GM21528 (cell line): ENCODE measurements around the gene CHAMP1.

Experiments
- ATAC-seq: cut with Tn5 transposase; IDR thresholded peaks from one replicate; pipeline ENCODE4 v1.9.1; 2021; ENCODE audit warnings: mild to moderate bottlenecking, moderate library complexity; ENCODE audit not compliant: unreplicated experiment, low FRiP score

CHAMP1 gene

DNA sequence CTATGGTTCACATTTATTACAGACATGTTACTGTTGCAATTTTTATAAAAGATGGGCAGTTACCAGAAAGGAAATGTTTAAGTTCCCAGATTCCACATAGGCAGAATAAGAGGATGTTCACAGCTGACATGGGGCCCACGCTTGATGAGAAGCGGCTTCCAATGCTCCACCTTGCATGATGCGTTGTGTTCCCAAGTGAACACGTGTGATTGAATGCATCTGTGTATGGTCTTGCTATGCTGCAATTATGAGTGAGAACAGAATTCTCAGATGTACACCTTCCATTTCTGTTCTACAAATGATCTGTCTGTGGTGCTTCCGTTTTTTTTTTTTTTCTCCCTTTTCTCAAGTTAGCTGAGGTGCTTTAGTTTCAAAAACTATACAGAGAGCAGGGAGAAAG, 17.4 kb upstream of the CHAMP1 start:
- no peak for ATAC-seq

DNA sequence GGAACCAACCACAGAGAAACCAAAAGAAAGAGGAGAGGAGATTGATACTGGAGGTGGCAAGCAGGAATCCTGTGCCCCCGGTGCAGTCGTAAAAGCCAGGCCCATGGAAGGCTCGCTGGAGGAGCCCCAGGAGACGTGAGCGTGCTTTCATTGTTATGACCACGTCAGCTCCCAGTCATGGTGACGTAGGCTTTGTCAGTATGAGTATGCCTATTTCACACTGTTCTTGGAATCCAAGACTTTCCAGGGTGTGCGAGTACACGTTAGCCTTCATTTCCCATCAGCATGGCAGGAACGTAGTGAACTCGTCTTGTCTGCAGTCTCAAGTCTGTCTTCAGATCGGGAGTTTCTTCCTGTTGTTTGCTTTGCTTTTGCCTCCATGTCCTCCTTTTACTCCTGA, 15.4 kb upstream of the CHAMP1 start:
- no peak for ATAC-seq

DNA sequence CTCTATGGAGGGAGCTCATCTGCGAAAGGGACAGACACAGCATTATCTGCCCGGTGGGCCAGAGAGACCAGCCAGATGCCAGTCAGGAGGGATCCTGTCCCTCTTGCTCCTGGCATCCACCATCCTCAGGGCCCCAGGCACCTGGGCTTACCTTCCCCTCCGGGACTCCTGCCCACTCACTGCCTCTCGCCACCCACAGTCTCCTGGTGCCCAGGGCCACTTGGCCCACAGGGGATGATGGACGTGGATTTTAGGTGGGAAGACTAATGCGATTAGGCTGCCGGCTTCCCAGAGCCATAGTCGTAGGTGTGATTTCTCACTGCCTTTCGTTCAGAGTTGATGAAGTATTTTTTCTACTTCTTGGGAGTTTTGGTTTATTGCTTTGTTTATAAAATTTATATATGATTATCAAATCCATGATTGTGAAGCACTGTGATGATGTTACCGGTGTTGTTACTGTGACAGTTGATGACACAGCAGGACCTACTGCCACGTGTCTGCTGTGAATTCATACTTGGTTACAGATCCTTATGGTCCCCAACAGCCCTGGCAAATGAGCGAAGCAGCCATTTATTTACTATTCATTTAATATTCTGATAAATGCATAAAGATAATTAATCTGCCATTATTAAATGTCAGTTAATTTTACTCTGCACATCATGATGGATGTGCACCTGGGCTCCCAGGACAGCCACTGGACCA, 14.5 kb upstream of the CHAMP1 start:
- ATAC-seq, result no peak

DNA sequence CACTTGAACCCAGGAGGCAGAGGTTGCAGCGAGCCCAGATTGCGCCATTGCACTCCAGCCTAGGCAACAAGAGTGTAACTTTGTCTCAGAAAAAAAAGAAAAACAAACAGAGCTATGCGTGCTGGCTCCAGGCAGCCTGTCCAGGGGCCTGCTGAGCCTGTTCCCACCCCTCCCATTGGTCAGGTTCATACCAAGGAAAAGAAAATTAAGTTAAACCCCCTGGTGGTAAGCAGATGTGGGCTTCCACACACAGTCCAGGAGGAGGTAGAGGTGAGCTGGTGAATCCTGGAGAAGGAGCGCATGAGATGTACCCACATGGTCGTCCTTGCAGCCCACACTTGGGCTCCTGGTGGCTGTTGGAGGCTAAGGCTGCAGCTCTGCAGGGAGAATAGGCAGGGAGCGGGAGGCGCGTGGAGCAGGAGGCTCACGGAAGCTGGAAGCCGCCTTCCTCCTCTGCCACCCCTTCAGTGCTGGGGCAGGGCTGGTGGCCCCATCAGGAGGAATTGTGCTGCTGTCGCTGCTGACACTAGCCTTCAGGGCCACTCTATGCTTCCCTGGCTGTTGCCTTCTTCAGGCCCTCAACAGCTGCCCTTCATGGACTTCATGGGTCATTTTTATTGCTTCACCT, 10.5 kb upstream of the CHAMP1 start:
- ATAC-seq, result no peak

DNA sequence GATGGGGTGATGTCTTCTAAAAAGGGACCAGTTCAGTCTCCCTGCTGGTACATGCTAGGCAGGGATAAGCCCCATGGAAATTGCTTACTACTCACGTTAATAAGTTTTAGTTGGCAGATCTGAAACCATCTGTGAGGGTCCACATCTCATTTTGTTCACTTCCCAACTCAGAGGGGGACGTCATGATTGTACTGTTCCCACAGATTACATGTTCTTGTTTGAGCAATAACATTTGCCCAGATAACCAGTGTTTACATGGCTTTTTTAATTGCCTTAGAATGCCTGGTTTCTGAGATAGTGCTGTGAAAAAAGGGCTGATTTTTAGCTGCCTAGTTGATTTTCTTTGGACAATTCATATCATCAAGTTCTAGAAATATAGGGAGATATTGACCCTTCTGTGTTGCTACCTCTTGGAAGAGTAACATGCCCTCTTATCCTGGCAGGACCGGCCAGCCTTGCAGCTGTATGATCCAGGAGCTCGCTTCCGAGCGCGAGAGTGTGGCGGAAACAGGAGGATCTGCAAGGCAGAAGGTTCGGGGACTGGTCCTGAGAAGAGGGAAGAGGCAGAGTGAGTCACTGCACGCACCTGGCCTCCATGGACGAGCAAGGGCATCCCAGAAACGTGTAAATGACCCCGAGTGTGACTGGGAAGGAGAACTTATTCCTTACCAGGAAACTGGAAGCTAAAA, 9.8 kb upstream of the CHAMP1 start:
- no peak for ATAC-seq

DNA sequence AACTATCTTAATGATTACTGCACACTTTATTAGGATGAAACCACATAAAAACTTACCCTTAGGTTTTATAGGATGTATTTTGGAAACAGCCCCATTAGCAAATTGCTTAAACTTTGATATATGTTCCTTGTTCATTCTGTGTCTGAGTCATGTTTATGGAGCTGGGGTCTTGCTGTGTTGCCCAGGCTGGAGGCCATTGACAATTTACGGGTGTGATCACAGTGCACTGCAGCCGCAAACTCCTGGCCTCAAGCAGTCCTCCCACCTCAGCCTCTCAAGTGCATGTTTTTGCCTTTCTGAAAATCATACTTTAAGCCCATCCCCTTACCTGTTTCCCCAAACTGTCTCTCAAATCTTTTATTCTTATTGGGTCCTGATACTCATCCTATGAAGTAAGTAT, 5.2 kb upstream of the CHAMP1 start:
- ATAC-seq, result no peak

DNA sequence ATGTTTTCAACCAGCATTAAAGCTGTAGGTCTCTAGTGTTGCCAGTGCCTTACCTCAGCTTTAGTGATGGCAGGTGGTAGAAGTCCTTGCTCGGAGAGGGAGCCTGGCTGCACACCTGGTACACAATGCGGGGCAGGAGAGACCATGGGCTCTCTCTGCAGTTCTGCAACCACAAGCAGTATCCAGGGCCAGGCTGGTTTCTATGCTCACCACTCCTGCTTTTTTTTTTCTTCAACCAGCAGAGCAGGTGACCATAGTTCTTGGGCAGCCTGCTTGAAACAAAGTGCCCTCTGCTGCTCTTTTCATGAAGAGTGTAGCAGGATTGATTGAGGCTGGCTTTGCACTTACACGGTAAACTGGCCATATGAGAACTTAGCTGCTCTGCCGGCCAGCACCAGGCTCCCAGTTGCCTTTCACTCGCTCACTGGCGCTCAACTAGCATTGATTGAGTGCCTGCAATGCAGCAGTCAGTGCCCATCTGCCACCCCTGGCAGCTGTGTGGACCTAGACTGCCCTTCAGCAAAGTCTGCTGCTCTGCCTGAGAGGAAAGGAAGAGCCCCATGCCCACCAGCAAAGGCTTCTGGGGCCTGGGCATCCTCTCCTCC, 4.4 kb upstream of the CHAMP1 start:
- no peak for ATAC-seq

DNA sequence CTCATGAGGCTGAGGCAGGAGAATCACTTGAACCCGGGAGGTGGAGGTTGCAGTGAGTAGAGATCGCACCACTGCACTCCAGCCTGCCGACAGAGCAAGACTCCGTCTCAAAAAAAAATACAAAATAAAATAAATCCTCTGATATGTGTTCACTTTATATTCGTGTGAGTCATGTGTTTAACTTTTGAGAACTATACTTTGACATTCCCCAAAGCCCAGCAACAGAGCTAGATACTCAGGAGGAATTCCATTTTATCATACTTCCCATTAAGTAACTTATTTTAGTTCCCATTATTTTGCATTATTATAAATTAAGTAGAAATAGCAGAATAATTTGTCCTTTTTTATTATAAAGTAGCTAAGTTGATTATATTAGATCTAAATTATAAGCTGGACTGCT, 3.3 kb upstream of the CHAMP1 start:
- no peak for ATAC-seq

DNA sequence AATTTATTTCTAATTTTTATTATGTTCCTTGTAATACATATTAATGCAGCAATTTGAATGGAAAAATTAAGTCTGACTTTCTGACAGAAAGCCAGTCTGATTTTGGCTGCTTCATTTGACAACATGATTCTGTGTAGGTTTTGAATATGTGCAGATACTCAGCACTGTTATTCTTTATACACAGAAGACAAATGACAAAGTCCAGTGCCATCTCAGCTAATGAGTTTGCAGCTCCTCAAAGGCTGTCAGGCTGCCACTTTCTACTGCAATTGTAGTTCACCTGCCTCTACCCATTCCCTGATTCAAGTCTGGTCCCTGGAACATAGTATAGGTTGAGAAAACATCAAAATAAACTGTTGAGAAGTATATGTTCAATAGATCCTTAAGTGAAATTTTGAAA, 2.9 kb upstream of the CHAMP1 start:
- ATAC-seq, result no peak

DNA sequence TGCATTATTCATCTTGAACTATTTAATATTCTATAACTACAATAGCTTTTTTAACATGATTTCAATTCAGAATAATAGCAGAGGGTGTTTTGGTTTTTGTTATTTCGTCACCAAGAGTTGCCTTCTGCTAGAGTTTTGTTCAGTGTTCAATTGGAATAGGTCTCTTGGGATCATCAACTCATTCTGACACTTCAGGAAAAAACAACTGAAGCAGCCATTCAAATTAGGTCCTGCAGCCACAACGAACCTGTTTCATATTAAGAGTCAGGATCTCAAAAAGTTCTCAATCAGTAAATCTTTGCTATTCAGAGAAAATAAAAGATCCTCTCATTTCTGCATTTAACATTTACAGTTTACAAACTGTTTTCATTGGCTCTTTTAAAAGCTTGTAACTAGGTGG, 2.4 kb upstream of the CHAMP1 start:
- ATAC-seq, result no peak

DNA sequence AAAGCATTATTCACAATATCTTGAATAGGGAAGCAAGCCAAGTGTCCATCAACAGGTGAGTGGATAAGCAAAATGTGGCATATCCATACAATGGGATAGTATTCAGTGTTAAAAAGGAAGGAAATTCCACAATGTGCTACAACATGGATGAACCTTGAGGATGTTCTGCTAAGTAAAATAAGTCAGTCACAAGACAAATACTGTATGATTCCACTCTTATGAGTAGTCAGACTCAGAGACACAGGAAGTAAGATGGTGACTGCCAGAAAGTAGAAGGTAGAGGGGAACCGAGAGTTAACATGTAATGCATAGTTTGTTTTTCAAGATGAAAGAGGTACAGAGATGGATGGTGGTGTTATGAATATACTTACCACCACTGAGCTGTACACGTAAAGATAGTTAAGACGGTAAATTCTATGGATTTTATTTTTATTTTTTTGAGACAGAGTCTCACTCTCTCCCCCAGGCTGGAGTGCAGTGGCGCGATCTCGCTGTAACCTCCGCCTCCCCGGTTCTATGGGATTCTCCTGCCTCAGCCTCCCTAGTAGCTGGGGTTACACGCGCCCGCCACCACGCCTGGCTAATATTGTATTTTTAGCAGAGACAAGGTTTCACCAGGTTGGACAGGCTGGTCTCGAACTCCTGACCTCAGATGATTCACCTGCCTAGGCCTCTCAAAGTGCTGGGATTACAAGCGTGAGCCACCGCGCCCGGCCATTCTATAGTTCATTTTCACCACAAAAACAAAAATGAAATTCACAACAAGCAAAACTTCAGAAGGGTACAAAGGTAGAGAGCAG, 1.0 kb upstream of the CHAMP1 start:
- peak; percentile 29 for ATAC-seq

DNA sequence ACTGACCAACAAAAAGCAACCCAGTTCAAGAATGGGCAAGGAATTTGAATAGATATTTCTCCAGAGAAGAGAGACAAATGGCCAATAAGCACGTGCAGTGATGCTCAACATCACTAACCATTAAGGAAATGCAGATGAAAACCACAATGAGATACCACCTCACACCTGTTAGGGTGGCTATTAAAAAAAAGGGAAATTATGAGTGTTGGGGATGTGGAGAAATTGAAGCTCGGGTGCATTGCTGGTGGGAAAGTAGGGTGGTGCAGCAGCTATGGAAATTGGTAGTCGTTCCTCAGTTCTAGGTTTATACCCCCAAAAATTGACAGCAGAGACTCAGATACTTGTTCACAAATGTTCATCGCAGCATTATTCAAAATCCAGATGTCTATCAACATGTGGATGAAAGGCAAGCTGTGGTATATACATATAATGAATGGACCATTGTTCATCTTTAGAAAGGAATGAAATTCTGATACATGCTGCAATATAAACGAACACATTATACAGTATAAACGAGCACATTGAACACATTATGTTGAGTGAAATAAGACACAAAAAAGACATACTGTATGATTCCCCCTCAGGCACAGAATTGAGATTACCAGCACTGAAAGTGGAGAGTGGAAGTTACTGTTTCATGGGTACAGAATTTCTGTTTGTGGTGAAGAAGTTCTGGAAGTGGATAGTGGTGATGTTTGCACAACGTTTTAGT, 927 bp downstream of the CHAMP1 start:
- no peak for ATAC-seq

DNA sequence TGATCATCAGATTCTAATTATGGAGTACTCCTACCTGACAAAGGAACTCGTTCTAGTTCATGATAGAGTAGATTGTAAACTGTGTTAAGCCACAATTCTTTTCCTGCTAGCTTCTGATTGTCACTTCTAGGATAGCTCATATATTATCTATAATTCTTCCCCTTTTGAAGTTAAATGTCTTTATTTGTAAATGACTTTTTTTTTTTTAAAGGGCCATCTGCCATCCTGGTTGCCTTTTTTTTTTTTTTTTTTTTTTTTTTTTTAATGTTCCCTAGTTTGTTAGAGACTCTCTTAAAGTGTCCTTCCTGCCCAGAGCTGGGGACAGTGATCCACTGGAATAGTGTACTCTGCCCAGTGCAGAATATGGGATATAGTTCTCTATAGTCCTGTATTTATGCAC, 4.3 kb downstream of the CHAMP1 start:
- no peak for ATAC-seq

DNA sequence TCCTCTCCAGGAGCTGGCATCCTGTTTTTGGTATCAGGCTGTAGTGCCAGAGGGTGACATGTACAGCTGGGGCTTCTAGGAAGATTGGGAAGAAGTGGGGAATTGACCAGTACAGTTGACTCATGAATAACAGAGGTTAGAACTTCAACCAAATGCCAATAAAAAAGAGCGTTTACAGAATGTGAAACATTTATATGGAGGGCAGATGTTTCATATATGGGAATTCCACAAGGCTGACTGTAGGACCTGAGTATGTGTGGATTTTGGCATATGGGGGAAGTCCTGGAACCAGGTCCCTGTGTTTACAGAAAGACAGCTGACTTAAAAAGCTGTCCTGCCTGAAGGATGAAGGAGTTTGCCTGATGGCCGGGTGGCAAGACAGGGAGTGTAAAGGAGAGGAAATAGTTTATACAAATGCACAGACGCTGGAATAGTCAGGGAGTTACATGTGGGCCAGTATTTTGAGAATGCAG, 5.2 kb downstream of the CHAMP1 start:
- ATAC-seq, result no peak

DNA sequence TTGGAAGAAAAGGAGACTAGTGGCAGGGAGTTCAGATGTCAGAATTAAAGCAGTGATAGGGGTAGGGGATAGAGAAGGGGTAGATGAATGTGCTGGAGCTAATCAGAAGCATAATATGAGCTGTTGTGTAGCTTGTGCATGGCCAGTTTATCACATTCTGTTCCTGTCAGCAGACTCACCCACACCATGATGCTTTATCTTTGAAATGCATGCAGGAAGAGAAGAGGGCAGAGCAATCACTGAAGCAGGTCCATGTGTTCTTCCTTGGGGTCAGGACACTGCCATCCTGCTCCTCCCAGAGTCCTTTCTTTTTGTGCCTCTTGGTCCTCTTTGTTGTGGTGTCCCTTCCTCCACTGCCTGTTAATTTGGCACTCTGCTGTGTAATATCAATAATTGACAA, 5.8 kb downstream of the CHAMP1 start:
- ATAC-seq, result no peak

DNA sequence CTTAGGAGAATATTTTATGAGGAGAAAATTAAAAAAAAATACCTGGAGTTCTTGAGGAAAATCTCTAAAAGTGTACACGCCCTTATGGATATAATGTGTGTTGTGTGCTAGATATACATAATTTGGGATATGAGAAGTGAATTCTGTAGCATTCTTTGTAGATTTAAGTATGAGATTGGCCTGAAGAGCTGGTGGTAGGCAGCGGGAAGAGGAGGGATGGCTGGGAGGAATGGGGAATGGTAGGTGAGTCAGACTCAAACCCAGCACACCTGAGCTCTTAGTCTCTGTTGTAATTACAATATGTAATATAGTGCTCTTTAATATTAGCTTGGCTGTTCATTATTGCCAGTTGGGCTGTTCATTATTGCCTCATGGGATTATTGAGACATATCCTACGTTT, 7.0 kb downstream of the CHAMP1 start:
- ATAC-seq, result no peak

DNA sequence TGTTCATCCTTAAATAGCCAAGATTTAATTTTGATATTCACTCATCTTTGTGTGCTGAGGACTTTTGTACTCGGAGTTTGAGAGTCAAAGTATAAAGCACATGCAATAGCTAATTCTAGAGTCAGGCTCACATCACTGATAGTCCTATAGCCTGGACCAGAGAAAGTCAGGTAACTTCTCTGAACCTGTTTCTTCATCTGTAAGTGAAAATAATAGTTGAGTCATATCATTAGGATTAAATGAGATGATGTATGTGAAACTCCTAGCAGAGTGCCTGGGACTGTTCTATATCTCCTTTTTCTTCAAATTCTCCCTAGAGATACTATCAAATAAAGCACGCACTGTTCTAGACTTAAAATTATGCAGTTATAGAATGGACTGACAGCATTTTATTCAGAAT, 9.0 kb downstream of the CHAMP1 start:
- ATAC-seq, result no peak

DNA sequence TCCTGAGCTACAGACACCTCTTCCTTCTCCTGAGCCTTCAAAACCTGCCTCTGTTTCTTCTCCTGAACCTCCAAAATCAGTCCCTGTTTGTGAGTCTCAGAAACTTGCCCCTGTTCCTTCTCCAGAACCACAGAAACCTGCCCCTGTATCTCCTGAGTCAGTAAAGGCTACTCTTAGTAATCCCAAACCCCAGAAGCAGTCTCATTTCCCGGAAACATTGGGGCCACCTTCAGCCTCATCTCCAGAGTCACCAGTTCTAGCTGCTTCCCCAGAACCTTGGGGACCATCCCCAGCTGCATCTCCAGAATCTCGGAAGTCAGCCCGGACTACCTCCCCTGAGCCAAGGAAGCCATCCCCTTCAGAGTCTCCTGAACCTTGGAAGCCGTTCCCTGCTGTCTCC, 10.0 kb downstream of the CHAMP1 start:
- ATAC-seq, result no peak

DNA sequence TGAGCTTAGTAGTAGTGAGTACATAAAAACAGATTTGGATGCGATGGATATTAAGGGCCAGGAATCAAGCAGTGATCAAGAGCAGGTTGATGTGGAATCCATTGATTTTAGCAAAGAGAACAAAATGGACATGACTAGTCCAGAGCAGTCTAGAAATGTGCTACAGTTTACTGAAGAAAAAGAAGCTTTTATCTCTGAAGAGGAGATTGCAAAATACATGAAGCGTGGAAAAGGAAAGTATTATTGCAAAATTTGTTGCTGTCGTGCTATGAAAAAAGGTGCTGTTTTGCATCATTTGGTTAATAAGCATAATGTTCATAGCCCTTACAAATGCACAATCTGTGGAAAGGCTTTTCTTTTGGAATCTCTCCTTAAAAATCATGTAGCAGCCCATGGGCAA, 11.4 kb downstream of the CHAMP1 start:
- no peak for ATAC-seq

DNA sequence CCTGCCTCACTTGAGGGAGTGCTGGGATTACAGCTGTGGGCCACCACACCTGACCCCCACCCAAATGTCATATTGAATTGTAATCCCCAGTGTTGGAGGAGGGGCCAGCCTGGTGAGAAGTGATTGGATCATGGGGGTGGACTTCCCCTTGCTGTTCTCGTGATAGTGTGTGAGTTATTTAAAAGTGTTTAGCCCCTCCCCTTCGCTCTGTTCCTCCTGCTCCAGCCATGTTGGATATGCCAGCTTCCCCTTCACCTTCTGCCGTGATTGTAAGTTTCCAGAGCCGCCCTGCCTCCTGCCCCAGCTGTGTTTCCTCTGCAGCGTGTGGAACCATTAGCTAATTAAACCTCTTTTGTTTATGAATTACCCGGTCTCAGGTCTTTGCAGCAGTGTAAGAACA, 13.7 kb downstream of the CHAMP1 start:
- no peak for ATAC-seq
